Tibial artery (tissue), 4 donors: ENCODE data around the gene GGNBP2.

Experiments
- DNase-seq, 2 donors: peaks; one replicate each; pipeline ENCODE4 v3.0.0-alpha.2; 2019
- H3K27ac ChIP-seq, 2 donors: fragments of 200-600 bp; sonication (generic) in 1 of 2; 1 replicate in 1 of 2; 2 replicates in 1 of 2; pipeline ENCODE4 v1.5.1; 2018 to 2019; ENCODE audit warnings: mild to moderate bottlenecking in 1 of 2
- H3K27me3 ChIP-seq, 2 donors: fragments of 200-600 bp; sonication (generic) in 1 of 2; one replicate each; pipeline versions ENCODE4 v1.5.1 to v1.6.0; 2016 to 2019
- H3K36me3 ChIP-seq, 3 donors: fragments of 200-600 bp; sonication (generic) in 2 of 3; one replicate each; pipeline ENCODE4 v1.5.1; 2016 to 2019; ENCODE audit warnings: mild to moderate bottlenecking in 2 of 3
- H3K4me1 ChIP-seq, 4 donors: fragments of 200-600 bp; sonication (generic) in 2 of 4; 1 replicate in 3 of 4; 2 replicates in 1 of 4; pipeline ENCODE4 v1.5.1; 2016 to 2019
- H3K4me3 ChIP-seq, 2 donors: fragments of 200-600 bp; sonication (generic) in 1 of 2; 1 replicate in 1 of 2; 2 replicates in 1 of 2; pipeline ENCODE4 v1.5.1; 2018 to 2019; ENCODE audit warnings: mild to moderate bottlenecking in 2 of 2
- H3K9me3 ChIP-seq, 3 donors: fragments of 200-600 bp; sonication (generic) in 1 of 3; one replicate each; pipeline ENCODE4 v1.5.1; 2016 to 2019
- intact Hi-C: fragments of 100-400 bp; cut with DNase I; formaldehyde crosslinking; loops from one replicate; pipeline ENCODE4 v1.15.0; 2023; ENCODE audit warnings: low total_unique reads
- TF ChIP-seq, protein P1 (sequence below), 2 experiments: fragments of 200-600 bp in 1 of 2; fragments of 450-650 bp in 1 of 2; IDR thresholded peaks; one replicate each; pipeline ENCODE4 v1.5.1; 2017 to 2019; ENCODE audit warnings: antibody characterized with exemption in 2 of 2, mild to moderate bottlenecking in 1 of 2, moderate library complexity in 1 of 2

Gene GGNBP2

DNA sequence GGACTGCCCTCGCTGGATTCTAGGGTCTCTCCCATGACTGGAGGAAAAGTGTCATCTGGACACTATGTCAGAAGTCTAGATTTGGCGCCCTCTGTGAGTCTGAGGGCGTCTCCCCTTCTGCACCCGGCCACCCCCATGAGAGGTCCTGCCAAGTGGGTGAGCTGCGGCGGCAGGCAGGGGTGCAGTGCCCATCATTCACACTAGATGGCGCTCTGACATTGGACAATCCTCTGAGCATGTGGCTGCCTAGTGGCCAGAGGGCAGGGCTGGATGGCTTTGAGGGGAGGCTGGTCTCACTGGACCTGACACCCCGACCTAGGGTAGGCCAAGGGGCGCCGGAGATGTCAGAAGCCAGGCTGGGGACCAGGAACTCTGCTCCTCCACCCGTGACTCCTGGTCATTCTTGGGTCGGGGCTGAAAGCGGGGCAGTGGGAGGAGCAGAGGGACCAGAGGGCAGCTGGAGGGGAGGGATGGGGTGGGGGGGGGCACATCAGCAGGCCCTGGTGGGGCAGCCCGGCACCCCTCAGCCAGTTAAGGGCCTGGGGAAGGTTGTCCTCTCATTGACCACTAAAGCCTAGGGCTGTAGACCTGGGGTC is 84.6 kb downstream of the GGNBP2 start:
- H3K36me3 ChIP-seq: no peaks in the 10 kb centered on the region
- no peak overlapping the region for H3K4me3 ChIP-seq
- no peaks in the 10 kb centered on the region for H3K9me3 ChIP-seq
- peak; percentile 63 to 79 for DNase-seq
- intact Hi-C loops: loop anchor here (5.0 kb wide), 1 partner anchor 418 kb away; no protein-coding TSS in a partner anchor
- TF ChIP-seq, protein P1, sequence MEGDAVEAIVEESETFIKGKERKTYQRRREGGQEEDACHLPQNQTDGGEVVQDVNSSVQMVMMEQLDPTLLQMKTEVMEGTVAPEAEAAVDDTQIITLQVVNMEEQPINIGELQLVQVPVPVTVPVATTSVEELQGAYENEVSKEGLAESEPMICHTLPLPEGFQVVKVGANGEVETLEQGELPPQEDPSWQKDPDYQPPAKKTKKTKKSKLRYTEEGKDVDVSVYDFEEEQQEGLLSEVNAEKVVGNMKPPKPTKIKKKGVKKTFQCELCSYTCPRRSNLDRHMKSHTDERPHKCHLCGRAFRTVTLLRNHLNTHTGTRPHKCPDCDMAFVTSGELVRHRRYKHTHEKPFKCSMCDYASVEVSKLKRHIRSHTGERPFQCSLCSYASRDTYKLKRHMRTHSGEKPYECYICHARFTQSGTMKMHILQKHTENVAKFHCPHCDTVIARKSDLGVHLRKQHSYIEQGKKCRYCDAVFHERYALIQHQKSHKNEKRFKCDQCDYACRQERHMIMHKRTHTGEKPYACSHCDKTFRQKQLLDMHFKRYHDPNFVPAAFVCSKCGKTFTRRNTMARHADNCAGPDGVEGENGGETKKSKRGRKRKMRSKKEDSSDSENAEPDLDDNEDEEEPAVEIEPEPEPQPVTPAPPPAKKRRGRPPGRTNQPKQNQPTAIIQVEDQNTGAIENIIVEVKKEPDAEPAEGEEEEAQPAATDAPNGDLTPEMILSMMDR (IDR thresholded peaks at IDR 0.05): peak; percentile 94 to 96
- H3K27ac ChIP-seq: no peak overlapping the region
- H3K4me1 ChIP-seq: no peaks in the 10 kb centered on the region
- H3K27me3 ChIP-seq: peaks cover 0 to 37% of the 10 kb centered on the region in 2 donors

DNA sequence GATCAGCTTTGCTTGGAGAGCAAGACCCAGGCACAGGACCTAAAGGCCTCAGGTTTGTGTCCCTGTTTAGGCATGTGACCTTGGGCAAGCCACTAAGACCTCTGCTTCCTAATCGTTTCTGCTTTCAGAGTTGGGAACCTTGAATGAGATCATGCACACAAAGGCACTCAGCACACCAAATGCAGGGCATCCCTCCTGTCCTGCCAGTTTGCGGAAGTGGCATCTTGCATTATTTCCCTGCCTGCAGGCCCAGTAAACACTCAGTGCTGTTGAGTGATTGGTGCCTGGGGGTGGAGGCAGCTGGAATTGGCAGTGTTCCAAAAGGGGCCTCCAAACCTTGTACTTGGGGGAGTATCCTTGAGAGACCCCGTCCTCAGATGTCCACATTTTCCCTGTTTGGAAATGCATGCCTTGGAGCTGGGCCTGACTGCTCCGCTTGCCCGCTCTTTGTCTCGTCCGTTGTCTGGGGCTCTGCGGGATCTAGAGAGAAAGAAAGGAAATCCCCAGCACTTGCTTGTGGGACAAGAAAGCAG is 85.3 kb downstream of the GGNBP2 start:
- H3K27ac ChIP-seq: no peak overlapping the region
- TF ChIP-seq, protein P1 (IDR thresholded peaks at IDR 0.05): no peak
- intact Hi-C loops: loop anchor here (5.0 kb wide), 1 partner anchor 417 kb away; no protein-coding TSS in a partner anchor
- H3K4me3 ChIP-seq: no peak overlapping the region
- no peak for DNase-seq
- H3K4me1 ChIP-seq: no peaks in the 10 kb centered on the region
- no peaks in the 10 kb centered on the region for H3K36me3 ChIP-seq
- no peaks in the 10 kb centered on the region for H3K9me3 ChIP-seq
- peaks cover 0 to 44% of the 10 kb centered on the region in 2 donors for H3K27me3 ChIP-seq

DNA sequence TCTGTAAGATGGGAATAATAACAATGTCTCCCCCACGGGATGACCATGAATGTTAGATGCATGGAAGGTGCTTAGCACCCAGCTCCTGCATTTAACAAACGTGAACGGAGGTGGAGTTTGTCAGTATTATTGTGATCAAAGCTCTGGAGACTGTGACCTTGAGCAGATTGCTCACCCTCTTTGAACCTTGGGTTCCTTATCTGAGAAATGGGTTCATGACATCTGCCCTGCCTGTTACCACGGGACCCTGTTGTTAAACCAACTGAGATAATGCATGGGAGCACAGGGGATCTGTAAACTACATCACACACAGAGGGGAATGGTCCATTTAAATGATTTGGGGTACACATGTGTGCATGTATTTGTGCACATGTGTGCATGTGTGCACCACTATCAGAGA is 86.3 kb downstream of the GGNBP2 start:
- TF ChIP-seq, protein P1 (IDR thresholded peaks at IDR 0.05): no peak
- Histone ChIP-seq H3K27me3 (peaks cover 0 to 51% of the 10 kb centered on the region in 2 donors), H3K4me1 (no peaks in the 10 kb centered on the region), H3K27ac (no peak overlapping the region), H3K36me3 (no peaks in the 10 kb centered on the region), H3K9me3 (no peaks in the 10 kb centered on the region), H3K4me3 (no peak overlapping the region)
- intact Hi-C loops: no loop called here
- DNase-seq: no peak

DNA sequence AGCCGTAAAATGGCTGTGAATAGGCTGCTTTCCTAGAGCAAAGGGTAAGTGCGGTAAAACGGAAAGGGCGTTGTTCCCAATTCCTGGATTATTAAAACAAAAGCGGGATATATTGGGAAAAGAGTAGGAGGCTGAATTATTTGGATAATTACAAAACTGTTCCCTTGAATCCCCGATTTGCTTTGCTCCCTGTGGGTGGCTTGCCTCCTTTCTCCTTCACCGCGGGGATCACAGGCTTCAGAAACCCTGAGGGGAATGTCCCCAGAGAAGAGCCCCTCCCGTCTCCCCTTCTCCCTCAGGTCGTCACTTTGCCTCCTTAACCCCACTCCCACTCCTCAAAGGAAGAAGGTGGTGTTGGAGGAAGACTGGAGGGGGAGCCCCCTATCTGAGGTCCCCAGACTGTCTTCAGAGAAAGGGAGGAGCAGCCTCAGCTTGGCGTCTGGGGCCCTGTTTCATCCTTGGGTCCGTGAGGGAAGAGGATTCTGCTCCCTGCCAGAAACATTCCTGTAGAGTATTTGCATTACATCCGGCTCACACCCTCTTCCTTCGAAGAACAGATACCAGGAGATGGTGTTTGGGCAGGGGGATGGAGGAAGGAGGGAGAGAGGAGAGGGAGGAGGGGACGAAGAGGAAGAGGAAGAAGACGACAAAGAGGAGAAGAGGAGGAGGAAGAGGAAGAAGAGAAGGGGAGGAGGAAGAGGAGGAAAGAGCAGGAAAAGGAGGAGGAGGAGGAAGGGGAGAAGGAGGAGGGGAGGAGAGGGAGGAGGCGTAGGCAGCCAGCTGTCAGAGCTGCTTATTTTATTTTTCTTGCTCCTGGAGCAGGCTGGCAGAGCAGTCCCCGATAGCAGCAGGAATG is 88.4 kb downstream of the GGNBP2 start:
- no peaks in the 10 kb centered on the region for H3K36me3 ChIP-seq
- peaks cover 0 to 64% of the 10 kb centered on the region in 2 donors for H3K27me3 ChIP-seq

More for the DNA sequence above, 88.4 kb downstream of the GGNBP2 start:
- intact Hi-C loops: no loop called here
- TF ChIP-seq, protein P1 (IDR thresholded peaks at IDR 0.05): no peak
- Histone ChIP-seq H3K4me1 (no peaks in the 10 kb centered on the region), H3K4me3 (no peak overlapping the region), H3K27ac (no peak overlapping the region), H3K9me3 (no peaks in the 10 kb centered on the region)
- no peak for DNase-seq
